NB4 (cell line): ENCODE results near the gene CASZ1.

ENCODE experiments used
- DNase-seq: peaks from one replicate; pipeline ENCODE4 v3.0.0; 2010; ENCODE audit warnings: low read depth
- H3K4me3 ChIP-seq: one replicate; pipeline ENCODE4 v1.5.1; 2011; ENCODE audit warnings: mild to moderate bottlenecking, low read depth, low read length, moderate library complexity
- CTCF ChIP-seq: IDR thresholded peaks from one replicate; pipeline ENCODE4 v1.5.1; 2012; ENCODE audit warnings: low read depth, low read length
- MAX ChIP-seq: IDR thresholded peaks from 2 replicates; pipeline ENCODE4 v1.6.1; 2011; ENCODE audit warnings: low read depth, low read length
- MYC ChIP-seq: IDR thresholded peaks from 2 replicates; pipeline ENCODE4 v1.6.1; 2011; ENCODE audit warnings: low read depth, low read length
- POLR2A ChIP-seq: IDR thresholded peaks from 2 replicates; pipeline ENCODE4 v1.6.1; 2011; ENCODE audit warnings: mild to moderate bottlenecking; ENCODE audit not compliant: insufficient read length; ENCODE audit errors: extremely low read depth

CASZ1 gene

GRCh38 chr1:10661453-10661852 is 135.0 kb downstream of the CASZ1 start:
- no peak for DNase-seq

GRCh38 chr1:10659646-10660540 is 136.6 kb downstream of the CASZ1 start:
- no peak for TF ChIP-seq MYC
- TF ChIP-seq CTCF, result no peak
- TF ChIP-seq MAX, result no peak
- TF ChIP-seq POLR2A, result no peak
- H3K4me3 ChIP-seq, result no peak overlapping the region
- no peak for DNase-seq

More at GRCh38 chr1:10661453-10661852, 135.0 kb downstream of the CASZ1 start:
- TF ChIP-seq MAX, result no peak
- no peak for TF ChIP-seq POLR2A
- TF ChIP-seq MYC, result no peak
- no peak for TF ChIP-seq CTCF
- H3K4me3 ChIP-seq, result no peak overlapping the region

- no peak overlapping the region for H3K4me3 ChIP-seq
- no peak for DNase-seq
- TF ChIP-seq MYC (no peak), MAX (no peak), CTCF (no peak), POLR2A (no peak)
Measured at GRCh38 chr1:10659218-10659617, 137.2 kb downstream of the CASZ1 start.

GRCh38 chr1:10658396-10659066 is 137.9 kb downstream of the CASZ1 start:
- no peak for TF ChIP-seq POLR2A
- no peak for TF ChIP-seq CTCF
- TF ChIP-seq MAX, result no peak
- TF ChIP-seq MYC, result no peak
- no peak overlapping the region for H3K4me3 ChIP-seq
- no peak for DNase-seq

- TF ChIP-seq POLR2A (no peak), CTCF (no peak), MAX (no peak), MYC (no peak)
- no peak for DNase-seq
Measured at GRCh38 chr1:10657088-10657847, 139.2 kb downstream of the CASZ1 start.

More at GRCh38 chr1:10657088-10657847, 139.2 kb downstream of the CASZ1 start:
- no peak overlapping the region for H3K4me3 ChIP-seq
